ENCODE measurements around the gene ATP11A. TPM values are rescaled to one million over a fixed set of nuclear protein-coding genes. Genes with fewer than 3 reads are reported as not detected.

ATP11A gene
- total and polyA plus RNA-seq, 2 experiments from 2014 or later, result 4.9 to 5.0 TPM

- no peak overlapping the region for H3K27ac ChIP-seq
- in situ Hi-C loops (cut with MboI), result no loop called here
- TF ChIP-seq EZH2 (IDR thresholded peaks at IDR 0.05; ENCODE audit: insufficient read depth, poor library complexity, severe bottlenecking) (no peak), EZH2phosphoT487 (IDR thresholded peaks at IDR 0.05; ENCODE audit: insufficient read depth, low read depth) (no peak)
- no peak for DNase-seq
- no peaks in the 10 kb centered on the region for H3F3A ChIP-seq (ENCODE audit: insufficient read depth)
- H3K4me1 ChIP-seq (ENCODE audit: insufficient read depth), result peaks cover 26% of the 10 kb centered on the region
- no peaks in the 10 kb centered on the region for H3K27me3 ChIP-seq (replicated peaks; ENCODE audit: insufficient read depth)
- no peak overlapping the region for H3K9ac ChIP-seq
- WGBS, 2 experiments (ENCODE audit: low coverage in 1 of 2, low lambda C conversion rate in 2 of 2, missing lambda C conversion rate in 2 of 2), result 93 to 95% methylated on average over 12 of the region's 12 CpGs
- H3K9me2 ChIP-seq (ENCODE audit: insufficient read depth), result no peaks in the 10 kb centered on the region
- H4K20me1 ChIP-seq (ENCODE audit: insufficient read depth), result no peaks in the 10 kb centered on the region; the same call in 1 of the 2 replicates
- H2AFZ ChIP-seq, result no peak overlapping the region
- H3K9me3 ChIP-seq (ENCODE audit: low read depth), result no peaks in the 10 kb centered on the region
- H3K79me2 ChIP-seq (ENCODE audit: insufficient read depth), result no peaks in the 10 kb centered on the region
- H3K4me2 ChIP-seq (ENCODE audit: unreplicated experiment), result no peak overlapping the region
- H3K36me3 ChIP-seq (ENCODE audit: low read depth), result no peaks in the 10 kb centered on the region
- no peak overlapping the region for H3K4me3 ChIP-seq
Observed at GRCh38 chr13:112743451-112744167, 53.8 kb downstream of the ATP11A start.

- H4K20me1 ChIP-seq (ENCODE audit: insufficient read depth), result no peaks in the 10 kb centered on the region; the same call in 1 of the 2 replicates
- no peaks in the 10 kb centered on the region for H3K9me2 ChIP-seq (ENCODE audit: insufficient read depth)
- TF ChIP-seq EZH2 (IDR thresholded peaks at IDR 0.05; ENCODE audit: insufficient read depth, poor library complexity, severe bottlenecking), result no peak
- no peak for TF ChIP-seq EZH2phosphoT487 (IDR thresholded peaks at IDR 0.05; ENCODE audit: insufficient read depth, low read depth)
- in situ Hi-C loops (cut with MboI), result no loop called here
- peaks cover 3% of the 10 kb centered on the region; the same call in 1 of the 2 replicates for H3F3A ChIP-seq (ENCODE audit: insufficient read depth)
- H3K27ac ChIP-seq, result peak overlapping the region; percentile 56
- peak overlapping the region; percentile 30 for H3K4me3 ChIP-seq
- H3K9ac ChIP-seq, result peak overlapping the region; percentile 38
- WGBS, 2 experiments (ENCODE audit: low coverage in 1 of 2, low lambda C conversion rate in 2 of 2, missing lambda C conversion rate in 2 of 2), result 54 to 61% methylated on average over 22 of the region's 22 CpGs
- no peaks in the 10 kb centered on the region for H3K36me3 ChIP-seq (ENCODE audit: low read depth)
- H3K4me2 ChIP-seq (ENCODE audit: unreplicated experiment), result peak overlapping the region; percentile 60
- H3K79me2 ChIP-seq (ENCODE audit: insufficient read depth), result no peaks in the 10 kb centered on the region
- peak; percentile 78 for DNase-seq
- H3K9me3 ChIP-seq (ENCODE audit: low read depth), result no peaks in the 10 kb centered on the region
- H3K27me3 ChIP-seq (replicated peaks; ENCODE audit: insufficient read depth), result no peaks in the 10 kb centered on the region
- peak overlapping the region; percentile 46; the same call in 1 of the 2 replicates for H2AFZ ChIP-seq
- H3K4me1 ChIP-seq (ENCODE audit: insufficient read depth), result peaks cover 26% of the 10 kb centered on the region
Observed at GRCh38 chr13:112744168-112745021, 54.6 kb downstream of the ATP11A start.

- Histone ChIP-seq H3K9me3 (ENCODE audit: low read depth) (no peaks in the 10 kb centered on the region), H3K4me1 (ENCODE audit: insufficient read depth) (peaks cover 18% of the 10 kb centered on the region), H3K9me2 (ENCODE audit: insufficient read depth) (no peaks in the 10 kb centered on the region), H3K27me3 (replicated peaks; ENCODE audit: insufficient read depth) (no peaks in the 10 kb centered on the region), H3K4me2 (ENCODE audit: unreplicated experiment) (no peak overlapping the region), H4K20me1 (ENCODE audit: insufficient read depth) (no peaks in the 10 kb centered on the region; the same call in 1 of the 2 replicates), H3K36me3 (ENCODE audit: low read depth) (no peaks in the 10 kb centered on the region), H3F3A (ENCODE audit: insufficient read depth) (peaks cover 4% of the 10 kb centered on the region; the same call in 1 of the 2 replicates), H3K4me3 (no peak overlapping the region), H2AFZ (no peak overlapping the region), H3K79me2 (ENCODE audit: insufficient read depth) (no peaks in the 10 kb centered on the region), H3K9ac (no peak overlapping the region), H3K27ac (no peak overlapping the region)
- in situ Hi-C loops (cut with MboI), result no loop called here
- no peak for DNase-seq
- no peak for TF ChIP-seq EZH2 (IDR thresholded peaks at IDR 0.05; ENCODE audit: insufficient read depth, poor library complexity, severe bottlenecking)
- TF ChIP-seq EZH2phosphoT487 (IDR thresholded peaks at IDR 0.05; ENCODE audit: insufficient read depth, low read depth), result no peak
- 94% methylated on average over 26 to 29 of the region's 29 CpGs for WGBS, 2 experiments (ENCODE audit: low coverage in 1 of 2, low lambda C conversion rate in 2 of 2, missing lambda C conversion rate in 2 of 2)
Observed at GRCh38 chr13:112746044-112746443, 56.2 kb downstream of the ATP11A start.

- Histone ChIP-seq H3K9me2 (ENCODE audit: insufficient read depth) (no peaks in the 10 kb centered on the region), H3K9me3 (ENCODE audit: low read depth) (no peaks in the 10 kb centered on the region), H3K79me2 (ENCODE audit: insufficient read depth) (no peaks in the 10 kb centered on the region), H3K4me2 (ENCODE audit: unreplicated experiment) (no peak overlapping the region), H3K36me3 (ENCODE audit: low read depth) (no peaks in the 10 kb centered on the region), H2AFZ (no peak overlapping the region), H3K4me1 (ENCODE audit: insufficient read depth) (peaks cover 12% of the 10 kb centered on the region), H3K27ac (no peak overlapping the region), H3F3A (ENCODE audit: insufficient read depth) (peaks cover 4% of the 10 kb centered on the region; the same call in 1 of the 2 replicates), H4K20me1 (ENCODE audit: insufficient read depth) (no peaks in the 10 kb centered on the region; the same call in 1 of the 2 replicates), H3K27me3 (replicated peaks; ENCODE audit: insufficient read depth) (no peaks in the 10 kb centered on the region), H3K9ac (no peak overlapping the region), H3K4me3 (no peak overlapping the region)
- WGBS, 2 experiments (ENCODE audit: low coverage in 1 of 2, low lambda C conversion rate in 2 of 2, missing lambda C conversion rate in 2 of 2), result 84 to 85% methylated on average over 9 of the region's 9 CpGs
- DNase-seq, result no peak
- no peak for TF ChIP-seq EZH2phosphoT487 (IDR thresholded peaks at IDR 0.05; ENCODE audit: insufficient read depth, low read depth)
- no peak for TF ChIP-seq EZH2 (IDR thresholded peaks at IDR 0.05; ENCODE audit: insufficient read depth, poor library complexity, severe bottlenecking)
- in situ Hi-C loops (cut with MboI), result no loop called here
Observed at GRCh38 chr13:112747256-112747655, 57.4 kb downstream of the ATP11A start.
